Fibroblast of the aortic adventitia (primary cell): ENCODE measurements around the gene LILRA2. TPM values are rescaled to one million over a fixed set of nuclear protein-coding genes. Genes with fewer than 3 reads are reported as not detected.
"Not testable (repeated sequence)": the region's sequence is repeated elsewhere in the genome, so short reads cannot be mapped to it uniquely, and the experiment has no call there.

Experiments used
- DNase-seq: peaks from one replicate; pipeline ENCODE4 v3.0.0-alpha.2; 2010; ENCODE audit warnings: low read depth
- H3K4me3 ChIP-seq: 2 replicates; pipeline ENCODE4 v1.5.1; 2011; ENCODE audit warnings: low read depth, mild to moderate bottlenecking, control low read depth, low read length, moderate library complexity
- CTCF ChIP-seq: IDR thresholded peaks from 2 replicates; pipeline ENCODE4 v1.5.1; 2011; ENCODE audit warnings: mild to moderate bottlenecking, low read length, control low read depth, inconsistent platforms; ENCODE audit not compliant: insufficient read depth
- small RNA-seq: library from RNA; depleted of rRNA; stranded (forward); fragments of <200 nt; gene quantifications from one replicate; pipeline ENCODE3, GENCODE V24; 2012
- total RNA-seq: library from RNA; depleted of rRNA; stranded (reverse); fragments of >200 nt; gene quantifications from 2 replicates; pipeline ENCODE4 v1.2.3, GENCODE V29; 2012; ENCODE audit warnings: low replicate concordance

The LILRA2 gene
- total RNA-seq, 1 donor: not detected

GRCh38 chr19:54626757-54627156, 53.2 kb downstream of the LILRA2 start:
- no peak for TF ChIP-seq CTCF
- no peak overlapping the region for H3K4me3 ChIP-seq
- DNase-seq: no peak

GRCh38 chr19:54627912-54628311, 54.3 kb downstream of the LILRA2 start:
- H3K4me3 ChIP-seq, DNase-seq: not testable (repeated sequence)

GRCh38 chr19:54630262-54630661, 56.7 kb downstream of the LILRA2 start, which contains the start of gene LILRB1:
Gene LILRB1 (plus strand): TSS chr19:54630484. CDS start chr19:54631074, 590 bp downstream.
- not testable (repeated sequence) for H3K4me3 ChIP-seq, DNase-seq

GRCh38 chr19:54630782-54631181, 57.2 kb downstream of the LILRA2 start:
- DNase-seq: no peak
- no peak overlapping the region for H3K4me3 ChIP-seq
- TF ChIP-seq CTCF: no peak

- H3K4me3 ChIP-seq: not testable (repeated sequence)
These were observed 58.1 kb downstream of the LILRA2 start for GRCh38 chr19:54631489-54632337.

GRCh38 chr19:54632517-54632916, 58.9 kb downstream of the LILRA2 start:
- not testable (repeated sequence) for H3K4me3 ChIP-seq, DNase-seq

More at GRCh38 chr19:54631489-54632337, 58.1 kb downstream of the LILRA2 start:
- DNase-seq: not testable (repeated sequence)

- TF ChIP-seq CTCF: no peak
- no peak overlapping the region for H3K4me3 ChIP-seq
- DNase-seq: no peak
These were observed 59.8 kb downstream of the LILRA2 start for GRCh38 chr19:54633401-54633800.

- not testable (repeated sequence) for DNase-seq, H3K4me3 ChIP-seq
These were observed 62.5 kb downstream of the LILRA2 start for GRCh38 chr19:54636081-54636480.

GRCh38 chr19:54638683-54639082, 65.1 kb downstream of the LILRA2 start:
- no peak for TF ChIP-seq CTCF
- no peak overlapping the region for H3K4me3 ChIP-seq
- DNase-seq: no peak

Small RNA genes lying within 50 kb of the gene (small RNA-seq; reads per million reads assigned to genes)
- not detected for gene AC245036.2

Other genes starting within 250 kb of the LILRA2 start
- not detected in 2 replicates for gene LILRA4, start 234.6 kb upstream of the LILRA2 start, total RNA-seq
- gene LAIR1, start 208.9 kb upstream of the LILRA2 start, total RNA-seq: not detected in 2 replicates
- gene TTYH1, start 158.3 kb upstream of the LILRA2 start, total RNA-seq: not detected in 2 replicates
- gene LENG8, start 124.6 kb upstream of the LILRA2 start, total RNA-seq: 21.7 and 41.7 TPM in 2 replicates
- gene LENG9, start 110.0 kb upstream of the LILRA2 start, total RNA-seq: 3.7 and 4.9 TPM in 2 replicates
- 7.9 and 48.8 TPM in 2 replicates for gene CDC42EP5, start 100.5 kb upstream of the LILRA2 start, total RNA-seq
- not detected in 2 replicates for gene LAIR2, start 71.0 kb upstream of the LILRA2 start, total RNA-seq
- gene LILRA1, start 19.8 kb downstream of the LILRA2 start, total RNA-seq: not detected in 2 replicates
- gene LILRB1, start 56.7 kb downstream of the LILRA2 start, total RNA-seq: not detected in 2 replicates
- not detected in 2 replicates for gene LILRB4, start 89.2 kb downstream of the LILRA2 start, total RNA-seq
- gene KIR3DL3, start 150.7 kb downstream of the LILRA2 start, total RNA-seq: not detected in 2 replicates
- gene KIR2DL3, start 164.7 kb downstream of the LILRA2 start, total RNA-seq: not detected in 2 replicates
- gene KIR2DL1, start 196.0 kb downstream of the LILRA2 start, total RNA-seq: not detected in 2 replicates
- gene KIR2DL4, start 229.8 kb downstream of the LILRA2 start, total RNA-seq: not detected in 2 replicates
- not detected in 2 replicates for gene KIR3DL1, start 242.7 kb downstream of the LILRA2 start, total RNA-seq